KMS-11 (cell line): ENCODE measurements around the gene CCNJ.
A peak's percentile ranks its signal among the peaks of the same experiment; 100 is the strongest.

Experiments
- H2AFZ ChIP-seq: fragments of 200-600 bp; sonication (generic); 2 replicates; pipeline ENCODE4 v1.6.1; 2016; ENCODE audit warnings: antibody characterized with exemption, mixed run types, low read depth
- H3K27ac ChIP-seq: fragments of 200-600 bp; sonication (generic); 2 replicates; pipeline ENCODE4 v1.6.1; 2016; ENCODE audit warnings: mild to moderate bottlenecking, mixed run types
- H3K27me3 ChIP-seq: fragments of 200-600 bp; sonication (generic); 2 replicates; pipeline ENCODE4 v1.6.1; 2017; ENCODE audit warnings: mild to moderate bottlenecking, low read depth, mixed run types, moderate library complexity; ENCODE audit not compliant: insufficient read depth
- H3K36me3 ChIP-seq: fragments of 200-600 bp; sonication (generic); 2 replicates; pipeline ENCODE4 v1.6.1; 2017; ENCODE audit warnings: mild to moderate bottlenecking, mixed run types; ENCODE audit not compliant: insufficient read depth
- H3K4me1 ChIP-seq: fragments of 200-600 bp; sonication (generic); 2 replicates; pipeline ENCODE4 v1.6.1; 2016; ENCODE audit warnings: mild to moderate bottlenecking, low read depth, mixed run types; ENCODE audit not compliant: poor library complexity, severe bottlenecking
- H3K4me2 ChIP-seq: fragments of 200-600 bp; sonication (generic); 2 replicates; pipeline ENCODE4 v1.7.0; 2016; ENCODE audit warnings: mild to moderate bottlenecking, mixed run types
- H3K4me3 ChIP-seq: fragments of 200-600 bp; sonication (generic); IDR thresholded peaks from 2 replicates; pipeline ENCODE4 v1.6.1; 2017; ENCODE audit warnings: low read depth, low read length, mixed read lengths; ENCODE audit not compliant: insufficient read depth
- H3K79me2 ChIP-seq: fragments of 200-600 bp; sonication (generic); 2 replicates; pipeline ENCODE4 v1.6.1; 2016; ENCODE audit warnings: low read depth, mixed run types; ENCODE audit not compliant: insufficient read depth
- H3K9ac ChIP-seq: fragments of 200-600 bp; sonication (generic); 2 replicates; pipeline ENCODE4 v1.6.1; 2016; ENCODE audit warnings: mild to moderate bottlenecking, mixed run types
- H4K20me1 ChIP-seq: fragments of 200-600 bp; sonication (generic); 2 replicates; pipeline ENCODE4 v1.6.1; 2016; ENCODE audit warnings: mild to moderate bottlenecking, mixed run types; ENCODE audit not compliant: insufficient read depth
- TF ChIP-seq, protein P1 (sequence below): fragments of 200-600 bp; sonication (generic); conservative IDR thresholded peaks from 2 replicates; pipeline ENCODE4 v1.6.1; 2017; ENCODE audit warnings: low read depth, mild to moderate bottlenecking, antibody characterized with exemption, low read length, moderate library complexity, mixed read lengths

The CCNJ gene

DNA sequence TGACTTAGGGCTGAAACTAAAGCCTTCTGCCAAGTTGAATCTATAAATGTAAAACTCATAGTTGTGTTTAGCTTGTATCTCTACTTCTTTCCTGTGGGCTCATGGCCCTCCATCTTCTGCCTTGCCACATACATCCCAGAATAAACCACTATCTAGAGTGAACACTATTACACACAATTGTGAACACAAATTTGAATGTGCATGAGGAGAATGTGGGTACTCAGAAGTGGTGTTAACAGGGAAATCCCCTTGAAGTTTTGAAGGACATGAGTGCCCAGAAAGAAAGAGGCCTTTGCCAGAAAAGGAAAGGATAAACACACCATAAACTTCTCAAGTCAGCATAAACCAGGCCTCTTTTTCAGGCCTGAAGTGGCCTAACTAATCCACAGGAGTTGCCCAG is 20.2 kb upstream of the CCNJ start:
- no peaks in the 10 kb centered on the region for H3K4me1 ChIP-seq
- H4K20me1 ChIP-seq = no peaks in the 10 kb centered on the region
- H3K79me2 ChIP-seq = no peaks in the 10 kb centered on the region
- no peaks in the 10 kb centered on the region for H3K27me3 ChIP-seq
- no peak overlapping the region for H3K9ac ChIP-seq
- H3K36me3 ChIP-seq = no peaks in the 10 kb centered on the region
- no peak overlapping the region for H3K27ac ChIP-seq
- TF ChIP-seq, protein P1, sequence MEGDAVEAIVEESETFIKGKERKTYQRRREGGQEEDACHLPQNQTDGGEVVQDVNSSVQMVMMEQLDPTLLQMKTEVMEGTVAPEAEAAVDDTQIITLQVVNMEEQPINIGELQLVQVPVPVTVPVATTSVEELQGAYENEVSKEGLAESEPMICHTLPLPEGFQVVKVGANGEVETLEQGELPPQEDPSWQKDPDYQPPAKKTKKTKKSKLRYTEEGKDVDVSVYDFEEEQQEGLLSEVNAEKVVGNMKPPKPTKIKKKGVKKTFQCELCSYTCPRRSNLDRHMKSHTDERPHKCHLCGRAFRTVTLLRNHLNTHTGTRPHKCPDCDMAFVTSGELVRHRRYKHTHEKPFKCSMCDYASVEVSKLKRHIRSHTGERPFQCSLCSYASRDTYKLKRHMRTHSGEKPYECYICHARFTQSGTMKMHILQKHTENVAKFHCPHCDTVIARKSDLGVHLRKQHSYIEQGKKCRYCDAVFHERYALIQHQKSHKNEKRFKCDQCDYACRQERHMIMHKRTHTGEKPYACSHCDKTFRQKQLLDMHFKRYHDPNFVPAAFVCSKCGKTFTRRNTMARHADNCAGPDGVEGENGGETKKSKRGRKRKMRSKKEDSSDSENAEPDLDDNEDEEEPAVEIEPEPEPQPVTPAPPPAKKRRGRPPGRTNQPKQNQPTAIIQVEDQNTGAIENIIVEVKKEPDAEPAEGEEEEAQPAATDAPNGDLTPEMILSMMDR = no peak
- H3K4me2 ChIP-seq = no peak overlapping the region
- H2AFZ ChIP-seq = no peak overlapping the region
- no peak overlapping the region for H3K4me3 ChIP-seq

DNA sequence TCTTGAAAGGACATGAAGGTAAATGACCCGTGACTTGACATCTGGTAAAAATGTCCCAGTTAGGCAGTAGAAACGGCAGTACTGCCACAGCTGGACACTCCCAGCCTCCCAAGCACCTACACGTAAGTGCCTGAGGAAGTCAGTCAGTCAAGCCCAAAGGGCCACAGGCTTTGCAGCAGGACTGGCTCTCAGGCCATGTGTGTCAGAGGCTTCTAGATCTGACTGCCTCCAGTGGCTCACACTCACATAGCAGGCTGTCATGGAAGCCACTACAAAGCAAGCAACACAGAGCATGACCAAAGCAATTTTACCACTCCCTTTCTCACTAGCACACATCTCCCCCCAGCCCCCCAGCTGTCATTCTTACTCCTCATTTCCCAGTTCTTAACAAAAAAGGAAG is 17.8 kb upstream of the CCNJ start:
- H4K20me1 ChIP-seq = no peaks in the 10 kb centered on the region
- no peaks in the 10 kb centered on the region for H3K36me3 ChIP-seq
- H3K9ac ChIP-seq = no peak overlapping the region
- TF ChIP-seq, protein P1 = peak; percentile 26; the same call in 1 of the 2 replicates
- H3K27me3 ChIP-seq = no peaks in the 10 kb centered on the region
- H3K79me2 ChIP-seq = no peaks in the 10 kb centered on the region
- no peak overlapping the region for H2AFZ ChIP-seq
- H3K27ac ChIP-seq = no peak overlapping the region
- H3K4me3 ChIP-seq = no peak overlapping the region
- no peaks in the 10 kb centered on the region for H3K4me1 ChIP-seq
- no peak overlapping the region for H3K4me2 ChIP-seq

DNA sequence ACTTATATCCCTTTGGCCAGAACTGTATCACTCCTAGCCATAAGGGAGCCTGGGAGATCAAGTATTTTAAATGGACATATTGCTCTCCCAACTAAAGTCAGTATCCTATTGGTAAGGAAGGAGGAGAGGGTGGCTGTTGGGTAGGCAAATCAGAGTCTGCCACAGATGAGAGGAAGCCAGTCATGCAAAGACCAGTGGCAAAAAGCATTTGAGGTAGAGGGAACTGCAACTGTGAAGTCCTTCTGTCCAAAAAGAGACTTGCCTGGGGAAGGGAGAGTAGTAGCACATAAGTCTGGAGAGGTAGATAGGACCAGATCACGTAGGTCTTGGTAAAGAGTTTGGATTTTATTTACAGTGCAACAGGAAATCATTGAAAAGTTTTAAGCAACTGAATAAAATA is 8.8 kb upstream of the CCNJ start:
- Histone ChIP-seq H3K27ac (no peak overlapping the region), H3K9ac (no peak overlapping the region)
- TF ChIP-seq, protein P1 = no peak

DNA sequence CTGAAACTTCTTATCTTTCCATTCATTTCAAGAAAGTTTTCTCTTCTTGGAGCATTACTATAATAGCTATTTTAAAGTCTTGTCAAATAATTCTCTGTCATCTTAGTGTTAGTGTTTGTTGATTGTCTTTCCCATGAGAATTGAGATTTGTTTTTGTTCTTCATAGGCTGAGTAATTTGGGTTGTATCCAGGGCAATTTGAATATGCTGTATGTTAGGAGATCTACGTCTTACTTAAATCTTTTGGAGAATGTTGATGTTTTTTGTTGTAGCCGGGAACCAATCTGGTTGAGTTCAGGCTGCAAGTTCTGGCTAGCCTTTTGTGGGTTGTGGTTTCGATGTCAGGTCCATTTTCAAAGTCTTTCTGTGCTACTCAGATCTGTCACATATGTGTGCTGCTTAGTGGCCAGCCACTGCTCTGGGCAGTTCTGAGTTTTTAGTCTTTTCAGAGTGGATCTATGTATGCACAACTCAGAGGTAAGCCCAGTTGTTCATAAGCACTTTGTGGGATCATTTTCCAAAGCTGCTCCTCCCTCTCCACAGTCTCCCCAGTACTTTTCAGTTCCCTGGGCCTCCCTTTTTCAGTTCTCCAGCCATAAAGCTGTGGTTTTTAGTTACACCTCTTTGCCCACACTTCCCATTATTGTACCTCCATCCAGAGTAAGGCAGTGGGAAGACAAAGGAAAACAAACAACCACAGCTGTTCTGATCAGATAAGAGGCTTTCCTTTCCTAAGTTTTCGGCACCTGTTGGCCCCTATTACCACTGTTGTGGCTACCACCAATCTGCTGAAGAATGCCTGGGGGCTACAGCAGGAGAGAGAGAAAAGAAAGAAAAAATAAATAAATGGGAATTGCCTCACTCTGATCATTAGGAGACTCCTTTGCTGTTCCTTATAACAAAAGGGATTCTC is 4.7 kb upstream of the CCNJ start:
- Histone ChIP-seq H3K36me3 (no peaks in the 10 kb centered on the region), H3K4me1 (peaks cover under 1% of the 10 kb centered on the region), H3K79me2 (no peaks in the 10 kb centered on the region), H3K9ac (no peak overlapping the region), H4K20me1 (no peaks in the 10 kb centered on the region), H2AFZ (no peak overlapping the region), H3K4me3 (no peak overlapping the region), H3K27ac (no peak overlapping the region), H3K4me2 (no peak overlapping the region), H3K27me3 (no peaks in the 10 kb centered on the region)
- TF ChIP-seq, protein P1 = no peak

More for the DNA sequence above, 8.8 kb upstream of the CCNJ start:
- H4K20me1 ChIP-seq = no peaks in the 10 kb centered on the region
- H3K79me2 ChIP-seq = no peaks in the 10 kb centered on the region
- no peak overlapping the region for H3K4me3 ChIP-seq
- no peaks in the 10 kb centered on the region for H3K36me3 ChIP-seq
- no peaks in the 10 kb centered on the region for H3K4me1 ChIP-seq
- no peak overlapping the region for H3K4me2 ChIP-seq
- H3K27me3 ChIP-seq = no peaks in the 10 kb centered on the region
- H2AFZ ChIP-seq = no peak overlapping the region
